Measurements from ENCODE around the gene CAPN11.
"Not testable (repeated sequence)": the region's sequence is repeated elsewhere in the genome, so short reads cannot be mapped to it uniquely, and the experiment has no call there.

The CAPN11 gene

GRCh38 chr6:44132476-44132875, 26.1 kb upstream of the CAPN11 start:
- no peak for DNase-seq

GRCh38 chr6:44133003-44133931, 25.4 kb upstream of the CAPN11 start:
- DNase-seq, result no peak

- DNase-seq, result no peak
These were observed 24.5 kb upstream of the CAPN11 start for GRCh38 chr6:44133981-44134711.

- DNase-seq, result no peak
These were observed 23.4 kb upstream of the CAPN11 start for GRCh38 chr6:44135173-44135758.

- DNase-seq, result no peak
These were observed 22.7 kb upstream of the CAPN11 start for GRCh38 chr6:44135875-44136274.

GRCh38 chr6:44138717-44139350, 19.8 kb upstream of the CAPN11 start:
- DNase-seq, result no peak

GRCh38 chr6:44139351-44139743, 19.3 kb upstream of the CAPN11 start:
- DNase-seq, result no peak

GRCh38 chr6:44142835-44143234, 15.8 kb upstream of the CAPN11 start:
- no peak for DNase-seq

- no peak for DNase-seq
These were observed 14.9 kb upstream of the CAPN11 start for GRCh38 chr6:44143731-44144130.

- DNase-seq, result not testable (repeated sequence)
These were observed 14.1 kb upstream of the CAPN11 start for GRCh38 chr6:44144536-44144935.

- no peak for DNase-seq
These were observed 12.8 kb upstream of the CAPN11 start for GRCh38 chr6:44145839-44146238.

GRCh38 chr6:44146685-44147084, 11.9 kb upstream of the CAPN11 start:
- DNase-seq, result no peak

- no peak for DNase-seq
These were observed 11.4 kb upstream of the CAPN11 start for GRCh38 chr6:44147256-44147655.

- no peak for DNase-seq
These were observed 10.3 kb upstream of the CAPN11 start for GRCh38 chr6:44148306-44148705.

GRCh38 chr6:44149369-44150012, 9.1 kb upstream of the CAPN11 start:
- DNase-seq, result no peak

- DNase-seq, result no peak
These were observed 8.2 kb upstream of the CAPN11 start for GRCh38 chr6:44150317-44150917.

- DNase-seq, result peak; percentile 40
These were observed 7.1 kb upstream of the CAPN11 start for GRCh38 chr6:44151348-44152108.

GRCh38 chr6:44152109-44152461, 6.5 kb upstream of the CAPN11 start:
- no peak for DNase-seq

- no peak for DNase-seq
These were observed 6.1 kb upstream of the CAPN11 start for GRCh38 chr6:44152533-44152932.

GRCh38 chr6:44154067-44154466, 4.6 kb upstream of the CAPN11 start:
- DNase-seq, result no peak

GRCh38 chr6:44156494-44157151, 2.0 kb upstream of the CAPN11 start:
- no peak for DNase-seq

Data from SHP77 treated with DMSO at 0.1 percent for 48 hours (cell line).